D721Med (cell line): ENCODE measurements around the gene PFN4.
"Not testable (repeated sequence)": the region's sequence is repeated elsewhere in the genome, so short reads cannot be mapped to it uniquely, and the experiment has no call there.

ENCODE experiments used
- DNase-seq: peaks from one replicate; pipeline ENCODE4 v3.0.0; 2011; ENCODE audit warnings: low spot score; ENCODE audit not compliant: insufficient read length
- FAIRE-seq: peaks from 2 replicates; lab custom pipeline; 2011; peaks lifted over from hg19 to GRCh38; lab: Jason Lieb, UNC
- TF ChIP-seq, protein P1 (sequence below): IDR thresholded peaks from 2 replicates; pipeline ENCODE4 v1.5.1; 2012; ENCODE audit warnings: mild to moderate bottlenecking, control low read depth; ENCODE audit not compliant: insufficient read depth; ENCODE audit errors: missing control alignments

Gene PFN4

DNA sequence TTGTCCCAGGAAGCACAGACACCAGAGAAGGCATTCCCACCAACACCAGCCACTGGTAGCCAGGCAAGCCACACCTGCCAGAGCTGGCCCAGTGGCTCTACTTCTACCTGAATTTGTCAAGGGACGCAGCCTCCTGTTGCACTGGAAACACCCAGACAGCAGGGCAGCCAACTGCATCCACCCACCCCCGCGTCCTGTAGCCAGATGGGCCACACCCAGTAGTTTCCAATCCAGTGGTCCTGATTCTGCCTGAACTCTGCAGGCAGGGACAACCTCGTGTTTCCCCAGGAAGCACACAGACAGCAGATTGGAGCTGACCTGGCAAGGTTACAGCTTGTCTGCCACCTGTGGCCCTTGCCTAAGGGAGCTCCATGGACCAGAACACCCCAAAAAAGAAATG lies 18.2 kb downstream of the PFN4 start:
- TF ChIP-seq, protein P1, sequence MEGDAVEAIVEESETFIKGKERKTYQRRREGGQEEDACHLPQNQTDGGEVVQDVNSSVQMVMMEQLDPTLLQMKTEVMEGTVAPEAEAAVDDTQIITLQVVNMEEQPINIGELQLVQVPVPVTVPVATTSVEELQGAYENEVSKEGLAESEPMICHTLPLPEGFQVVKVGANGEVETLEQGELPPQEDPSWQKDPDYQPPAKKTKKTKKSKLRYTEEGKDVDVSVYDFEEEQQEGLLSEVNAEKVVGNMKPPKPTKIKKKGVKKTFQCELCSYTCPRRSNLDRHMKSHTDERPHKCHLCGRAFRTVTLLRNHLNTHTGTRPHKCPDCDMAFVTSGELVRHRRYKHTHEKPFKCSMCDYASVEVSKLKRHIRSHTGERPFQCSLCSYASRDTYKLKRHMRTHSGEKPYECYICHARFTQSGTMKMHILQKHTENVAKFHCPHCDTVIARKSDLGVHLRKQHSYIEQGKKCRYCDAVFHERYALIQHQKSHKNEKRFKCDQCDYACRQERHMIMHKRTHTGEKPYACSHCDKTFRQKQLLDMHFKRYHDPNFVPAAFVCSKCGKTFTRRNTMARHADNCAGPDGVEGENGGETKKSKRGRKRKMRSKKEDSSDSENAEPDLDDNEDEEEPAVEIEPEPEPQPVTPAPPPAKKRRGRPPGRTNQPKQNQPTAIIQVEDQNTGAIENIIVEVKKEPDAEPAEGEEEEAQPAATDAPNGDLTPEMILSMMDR, result no peak
- FAIRE-seq (no peak), DNase-seq (no peak)

DNA sequence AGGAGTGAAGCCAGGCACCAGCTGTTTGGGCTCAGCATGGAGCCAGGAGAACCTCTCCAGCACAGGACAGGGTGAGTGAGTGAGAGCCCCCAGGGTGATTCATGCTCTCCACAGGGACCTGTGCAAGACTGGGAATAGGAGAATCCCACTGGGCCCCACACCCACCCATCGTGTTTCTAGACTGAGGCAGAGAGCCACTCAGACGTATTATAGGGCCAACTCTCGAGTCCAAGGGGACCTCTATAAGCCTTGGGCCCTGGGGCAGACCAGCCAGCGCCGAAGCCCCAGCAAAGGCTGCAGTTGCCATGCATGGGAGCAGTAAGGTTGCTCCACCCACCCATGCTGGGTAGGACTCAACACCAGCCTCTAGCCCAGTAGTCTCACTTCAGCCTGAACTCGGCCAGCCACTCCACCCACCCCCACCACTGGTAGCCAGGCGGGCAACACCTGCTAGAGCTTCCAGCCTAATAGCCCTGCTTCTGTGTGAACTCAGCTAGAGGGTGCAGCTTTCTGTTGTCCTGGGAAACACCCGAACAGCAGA lies 19.0 kb downstream of the PFN4 start:
- FAIRE-seq, result no peak
- TF ChIP-seq, protein P1, result no peak
- no peak for DNase-seq

DNA sequence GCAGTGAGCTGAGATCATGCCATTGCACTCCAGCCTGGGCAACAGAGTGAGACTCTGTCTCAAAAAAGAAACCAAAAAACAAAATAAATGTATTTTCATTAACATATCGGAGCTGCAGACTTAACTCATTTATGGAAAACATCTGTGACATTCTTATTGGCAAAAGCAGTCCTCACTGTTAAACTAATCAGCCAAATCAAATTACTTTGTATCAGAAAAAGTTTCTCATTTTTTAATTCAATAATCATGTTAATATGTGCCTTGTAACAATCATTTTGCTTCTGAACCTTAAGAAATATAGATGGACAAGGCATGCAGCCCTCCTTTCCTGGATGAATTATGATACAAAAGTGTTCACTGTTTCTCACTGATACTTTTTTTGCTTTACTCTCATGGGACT lies 20.5 kb downstream of the PFN4 start:
- no peak for FAIRE-seq
- no peak for DNase-seq
- TF ChIP-seq, protein P1, result no peak

DNA sequence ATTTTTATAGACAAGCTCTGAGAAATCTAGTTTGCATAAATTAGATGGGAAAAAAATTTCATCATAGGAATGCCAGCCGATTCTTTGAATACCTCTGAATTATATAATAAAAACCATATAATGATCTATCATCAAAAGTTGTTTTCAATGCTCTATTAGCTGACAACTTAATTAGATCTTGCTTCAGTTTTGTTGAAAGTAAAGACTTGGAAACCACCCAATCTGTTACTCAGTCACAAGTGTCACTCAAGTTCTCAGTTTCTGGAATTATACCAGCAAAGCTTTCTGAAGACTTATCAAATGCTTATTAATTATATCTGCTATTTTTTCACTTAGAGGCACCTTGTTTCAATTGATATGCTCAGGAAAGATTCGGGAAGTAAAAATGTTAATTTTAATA lies 21.1 kb downstream of the PFN4 start:
- FAIRE-seq (no peak), DNase-seq (no peak)
- TF ChIP-seq, protein P1, result no peak

DNA sequence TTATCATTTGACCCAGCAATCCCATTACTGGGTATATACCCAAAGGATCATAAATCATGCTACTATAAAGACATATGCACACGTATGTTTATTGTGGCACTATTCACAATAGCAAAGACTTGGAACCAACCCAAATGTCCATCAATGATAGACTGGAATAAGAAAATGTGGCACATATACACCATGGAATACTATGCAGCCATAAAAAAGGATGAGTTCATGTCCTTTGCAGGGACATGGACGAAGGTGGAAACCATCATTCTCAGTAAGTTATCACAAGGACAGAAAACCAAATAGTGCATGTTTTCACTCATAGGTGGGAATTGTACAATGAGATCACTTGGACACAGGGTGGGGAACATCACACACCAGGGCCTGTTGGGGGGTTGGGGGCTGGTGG lies 22.4 kb downstream of the PFN4 start:
- not testable (repeated sequence) for FAIRE-seq, DNase-seq

DNA sequence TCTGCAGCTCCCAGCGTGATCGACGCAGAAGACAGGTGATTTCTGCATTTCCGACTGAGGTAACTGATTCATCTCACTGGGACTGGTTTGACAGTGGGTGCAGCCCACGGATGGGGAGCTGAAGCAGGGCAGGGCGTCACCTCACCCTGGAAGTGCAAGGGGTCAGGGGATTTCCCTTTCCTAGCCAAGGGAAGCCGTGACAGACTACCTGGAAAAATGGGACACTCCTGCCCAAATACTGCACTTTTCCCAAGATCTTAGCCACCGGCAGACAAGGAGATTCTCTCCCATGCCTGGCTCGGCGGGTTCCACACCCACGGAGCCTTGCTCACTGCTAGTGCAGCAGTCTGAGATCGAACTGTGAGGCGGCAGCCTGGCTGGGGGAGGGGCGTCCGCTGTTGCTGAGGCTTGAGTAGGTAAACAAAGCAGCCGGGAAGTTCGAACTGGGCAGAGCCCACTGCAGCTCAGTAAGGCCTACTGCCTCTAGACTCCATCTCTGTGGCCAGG lies 27.9 kb downstream of the PFN4 start:
- DNase-seq, FAIRE-seq: not testable (repeated sequence)

DNA sequence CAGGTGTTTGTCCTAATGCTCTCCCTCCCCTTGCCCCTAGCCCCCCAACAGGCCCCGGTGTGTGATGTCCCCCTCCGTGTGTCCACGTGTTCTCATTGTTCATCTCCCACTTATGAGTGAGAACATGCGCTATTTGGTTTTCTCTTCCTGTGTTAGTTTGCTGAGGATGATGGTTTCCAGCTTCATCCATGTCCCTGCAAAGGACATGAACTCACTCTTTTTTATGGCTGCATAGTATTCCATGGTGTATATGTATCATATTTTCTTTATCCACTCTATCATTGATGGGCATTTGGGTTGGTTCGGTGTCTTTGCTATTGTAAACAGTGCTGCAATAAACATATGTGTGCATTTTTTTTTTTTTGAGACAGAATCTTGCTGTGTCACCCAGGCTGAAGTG lies 29.9 kb downstream of the PFN4 start:
- not testable (repeated sequence) for DNase-seq, FAIRE-seq

DNA sequence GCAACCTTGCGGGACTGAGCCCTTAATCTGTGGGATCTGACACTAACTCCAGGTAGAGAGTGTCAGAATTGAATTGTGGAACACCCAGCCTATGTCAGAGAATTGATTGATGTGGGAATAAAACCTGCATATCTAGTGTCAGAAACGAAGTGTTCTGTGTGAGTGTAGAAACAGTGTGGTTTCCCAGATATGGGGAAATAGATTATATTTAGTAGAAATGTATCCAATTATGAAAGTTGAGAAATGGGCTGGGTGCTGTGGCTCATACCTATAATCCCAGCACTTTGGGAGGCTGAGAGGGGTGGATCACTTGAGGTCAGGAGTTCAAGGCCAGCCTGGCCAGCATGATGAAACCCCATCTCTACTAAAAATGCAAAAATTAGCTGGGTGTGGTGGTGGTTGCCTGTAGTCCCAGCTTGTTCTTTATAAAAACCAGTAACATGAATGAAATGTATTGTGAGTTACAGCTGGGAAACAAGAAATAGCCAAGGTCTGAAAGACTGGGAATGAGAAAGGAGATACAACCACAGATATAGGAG lies 34.2 kb downstream of the PFN4 start:
- TF ChIP-seq, protein P1, result no peak
- no peak for FAIRE-seq
- no peak for DNase-seq

DNA sequence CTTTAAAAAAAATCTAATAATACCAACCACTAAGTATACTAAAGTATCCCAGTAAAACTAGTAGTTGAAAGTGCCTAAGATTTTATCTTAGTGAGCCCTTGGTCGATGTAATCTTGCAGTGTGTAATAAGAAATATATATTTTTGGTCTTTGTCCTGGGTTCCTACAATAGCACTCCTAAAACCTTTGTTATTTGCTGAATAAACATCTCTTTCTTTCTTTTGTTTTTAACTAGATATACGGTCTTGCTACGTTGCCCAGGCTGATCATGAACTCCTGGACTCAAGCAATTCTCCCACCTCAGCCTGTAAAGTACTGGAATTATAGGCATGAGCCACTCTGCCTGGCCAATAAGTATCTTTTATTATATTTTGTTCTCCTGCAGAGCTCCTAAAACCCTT lies 36.1 kb downstream of the PFN4 start:
- DNase-seq (no peak), FAIRE-seq (no peak)
- TF ChIP-seq, protein P1, result no peak
